Ureter (tissue), 1 donor: ENCODE results near the gene ETFB. TPM values are rescaled to one million over a fixed set of nuclear protein-coding genes. Genes with fewer than 3 reads are reported as not detected.

Experiments used
- DNase-seq: peaks from one replicate; pipeline ENCODE4 v3.0.0-alpha.2; 2020; ENCODE audit warnings: low spot score
- total RNA-seq: library from RNA; stranded (reverse); gene quantifications from one replicate; pipeline ENCODE4 v1.2.4, GENCODE V29; 2023
- donor health status: DM: yes; HTN: yes; CAD: no.

ETFB gene
- total RNA-seq, 1 donor from 2014 or later = 73.4 TPM

DNA sequence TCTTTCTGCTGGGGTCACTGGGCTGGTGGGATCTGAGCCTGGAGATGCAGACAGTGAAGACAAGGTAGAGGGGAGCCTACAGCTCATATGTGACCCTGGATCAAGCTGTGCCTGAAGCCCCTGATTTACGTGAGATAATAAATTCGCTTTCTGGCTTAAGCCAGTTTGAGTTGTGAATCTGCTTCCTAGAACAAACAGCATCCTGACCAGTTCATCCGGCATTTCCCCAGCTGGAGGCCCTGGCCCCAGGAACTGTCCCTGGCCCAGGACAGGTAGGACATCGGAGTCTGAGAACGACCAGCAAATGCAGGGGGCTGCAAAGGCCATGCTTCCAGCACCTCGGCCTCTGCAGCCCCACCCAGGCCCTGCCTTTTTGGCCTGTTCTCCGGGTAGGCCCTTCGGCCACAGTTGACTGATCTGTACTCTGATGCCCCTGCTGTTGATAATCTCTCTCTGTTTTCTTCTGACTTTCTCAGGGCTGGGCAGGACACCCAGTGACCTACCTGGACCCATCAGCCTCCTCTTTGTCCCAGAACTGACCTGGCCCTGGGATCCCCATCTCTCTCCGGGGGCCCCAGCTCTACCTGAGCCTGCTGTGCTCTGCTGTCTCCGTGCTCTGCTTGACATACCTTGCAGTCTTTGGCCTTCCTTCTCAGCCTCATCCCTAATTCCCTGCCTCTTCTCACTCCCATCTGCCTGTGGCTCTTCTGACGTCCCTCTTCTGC, 14.8 kb downstream of the ETFB start:
- no peak for DNase-seq

DNA sequence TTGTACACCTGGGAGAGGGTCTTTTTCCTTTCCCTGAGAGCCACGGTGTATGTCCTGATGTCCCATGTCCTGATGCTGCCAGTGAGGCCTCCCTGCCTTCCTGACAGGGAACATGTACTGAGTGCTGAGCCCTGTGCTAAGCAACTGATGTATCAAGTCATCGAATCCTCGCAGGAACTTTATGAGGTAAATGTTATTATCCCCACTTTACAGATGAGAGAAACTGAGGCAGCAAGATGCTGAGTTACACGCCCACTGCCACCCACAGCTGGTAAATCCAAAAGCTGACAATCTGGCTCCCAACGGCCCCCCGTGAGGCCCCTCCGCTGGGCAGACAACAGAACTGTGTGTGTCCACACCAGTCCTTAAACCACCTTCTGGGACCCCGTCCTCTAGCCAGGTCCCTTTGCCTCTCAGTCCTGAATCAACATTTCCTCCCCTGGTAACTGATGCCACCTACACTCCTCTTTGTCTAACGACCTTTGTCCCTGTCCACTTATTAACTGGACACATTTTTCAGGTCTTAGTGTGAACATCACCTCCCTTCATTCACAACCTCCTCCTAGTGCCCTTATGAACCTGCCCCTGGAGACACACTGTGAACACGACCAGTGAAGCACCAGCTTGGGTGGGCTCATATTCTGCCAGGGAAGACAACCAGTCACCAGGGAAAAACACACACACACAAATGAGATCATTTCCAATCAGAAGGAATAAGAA, 18.8 kb downstream of the ETFB start:
- DNase-seq = no peak

DNA sequence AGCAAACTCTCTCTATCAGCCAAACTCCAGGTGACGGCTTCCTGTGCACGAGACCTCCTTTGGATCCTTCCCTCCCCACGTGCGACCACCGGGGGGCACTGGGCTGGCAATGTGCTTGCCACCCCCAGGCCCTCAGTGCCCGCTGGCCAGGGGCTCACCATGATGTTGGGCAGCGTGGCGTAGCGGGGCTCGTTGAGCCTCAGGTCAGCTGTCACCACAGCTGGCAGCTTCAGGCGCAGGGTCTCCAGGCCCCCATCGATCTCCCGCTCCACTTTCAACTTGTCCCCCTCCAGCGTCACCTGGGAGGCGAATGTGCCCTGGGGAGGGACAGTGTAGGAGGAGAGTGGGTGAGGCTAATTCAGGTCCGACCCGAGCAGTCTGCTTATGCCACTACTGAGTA, 19.4 kb downstream of the ETFB start:
- DNase-seq = no peak

DNA sequence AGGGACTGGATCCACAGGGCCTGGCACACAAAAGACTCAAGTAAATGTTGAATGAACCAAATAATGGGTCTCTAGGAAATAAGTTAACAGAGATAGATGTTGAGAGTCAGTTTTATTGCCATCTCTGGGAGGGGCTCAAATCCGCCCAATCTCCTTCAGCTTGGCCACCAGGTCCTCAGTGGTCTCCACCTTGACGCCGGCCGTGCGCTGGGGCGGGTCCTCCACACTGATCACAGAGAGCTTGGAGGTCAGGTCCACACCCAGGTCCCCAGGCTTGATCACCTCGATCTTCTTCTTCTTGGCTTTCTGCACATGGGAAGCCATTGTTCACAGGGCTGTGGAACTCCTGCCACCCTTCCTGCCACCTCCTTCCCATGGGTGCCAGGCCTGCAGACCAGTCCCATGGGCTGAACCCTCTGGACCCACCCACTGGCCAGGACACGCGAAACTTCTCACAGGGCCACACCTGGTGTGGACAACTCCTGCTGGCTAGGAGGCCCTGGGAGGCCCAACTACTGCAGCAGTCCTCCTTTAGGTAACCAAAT, 21.0 kb downstream of the ETFB start:
- no peak for DNase-seq

DNA sequence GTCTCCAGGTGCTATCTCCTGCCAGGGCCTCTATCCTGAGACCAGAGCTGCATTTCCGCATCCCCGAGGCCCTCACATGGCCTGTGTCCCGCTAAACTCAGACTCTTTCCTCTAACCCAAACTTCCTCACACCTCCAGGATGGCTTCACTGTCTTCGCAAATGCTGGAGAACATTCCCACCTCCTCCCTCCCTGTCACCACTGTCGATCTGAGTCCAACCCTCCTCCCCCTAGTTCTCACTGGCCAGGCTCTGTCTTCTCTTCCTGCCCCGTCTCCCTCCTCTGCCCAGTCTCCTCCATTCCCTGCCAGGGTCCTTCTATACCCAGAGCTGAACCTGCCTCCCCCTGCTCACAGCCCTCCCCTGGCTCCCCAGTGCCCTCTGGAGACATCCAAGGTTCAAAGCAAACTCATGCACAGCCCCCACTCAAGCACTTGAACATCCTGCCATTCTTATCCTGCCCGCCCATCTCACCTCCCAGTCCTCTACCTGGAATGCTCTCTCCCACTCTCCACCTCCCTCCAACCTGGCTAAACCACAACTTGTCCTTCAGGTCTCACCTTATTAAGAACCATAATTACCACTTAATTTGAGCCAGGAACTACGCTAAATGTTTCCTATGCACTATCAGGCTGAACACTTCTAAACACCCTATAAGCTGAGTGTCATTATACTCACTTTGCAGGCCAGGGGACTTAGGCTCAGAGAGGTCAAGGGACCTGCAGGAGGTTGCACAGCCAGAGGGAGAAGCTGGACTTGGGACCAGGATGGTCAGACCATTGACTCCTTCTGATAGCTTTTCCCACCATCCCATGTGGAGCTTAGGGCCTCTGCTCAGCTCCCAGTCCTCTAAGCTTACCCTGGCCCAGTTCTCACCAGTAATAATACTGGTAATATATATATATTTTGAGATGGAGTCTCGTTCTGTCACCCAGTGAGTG, 23.3 kb downstream of the ETFB start:
- no peak for DNase-seq

DNA sequence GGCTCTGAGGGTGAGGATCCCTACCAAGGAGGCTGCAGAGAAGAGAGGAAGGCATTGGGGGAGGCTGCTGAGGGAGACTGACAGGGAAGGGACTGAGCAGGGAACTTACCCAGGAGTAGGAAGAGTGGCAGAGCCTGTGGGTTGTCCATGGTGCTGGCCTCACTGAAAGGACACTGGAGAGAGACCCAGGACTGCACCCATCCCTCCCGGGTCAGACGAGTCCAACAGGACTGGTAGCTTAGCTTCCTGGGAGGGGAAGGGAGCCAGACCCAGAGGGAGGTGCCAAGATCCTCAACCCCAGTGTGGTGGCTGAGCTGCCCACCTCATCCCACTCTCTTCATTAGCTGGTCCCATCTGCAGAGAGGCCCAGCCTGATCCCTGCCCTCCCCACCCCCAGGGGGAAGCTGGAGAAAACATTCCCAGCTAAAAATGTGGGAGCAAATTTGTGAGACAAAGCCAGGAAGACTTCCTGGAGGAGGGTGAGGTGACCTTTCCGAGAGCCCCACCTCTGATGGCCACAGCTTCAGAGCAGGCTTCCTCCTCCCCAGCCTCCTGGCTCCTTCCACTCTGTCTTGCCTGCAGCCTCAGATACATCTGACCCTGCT, 24.1 kb downstream of the ETFB start, which contains the start of gene VSIG10L:
Gene VSIG10L, minus strand, starts transcription at position 164 of the 605 bp plus-strand sequence. Its CDS starts 15 bp downstream, at position 149.
- DNase-seq = no peak

DNA sequence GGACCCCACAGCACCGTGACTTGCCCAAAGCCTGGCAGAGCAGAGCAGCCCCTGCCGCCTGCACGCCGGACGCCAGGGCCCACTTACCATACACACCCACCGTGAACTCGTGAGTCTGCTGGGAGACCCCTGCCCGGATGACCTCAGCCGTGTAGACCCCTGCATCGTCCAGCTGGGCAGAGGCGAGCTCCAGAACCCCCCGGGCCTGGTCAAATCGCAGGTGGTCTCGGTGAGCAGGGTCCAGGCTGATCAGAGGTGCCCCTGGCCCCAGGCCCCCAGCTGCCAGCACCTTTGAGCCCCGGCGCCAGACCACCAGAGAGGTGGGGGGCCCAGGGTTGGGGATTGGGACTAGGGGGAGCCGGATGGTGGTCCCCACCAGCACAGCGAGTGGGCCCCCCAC, 25.1 kb downstream of the ETFB start:
- DNase-seq = no peak

DNA sequence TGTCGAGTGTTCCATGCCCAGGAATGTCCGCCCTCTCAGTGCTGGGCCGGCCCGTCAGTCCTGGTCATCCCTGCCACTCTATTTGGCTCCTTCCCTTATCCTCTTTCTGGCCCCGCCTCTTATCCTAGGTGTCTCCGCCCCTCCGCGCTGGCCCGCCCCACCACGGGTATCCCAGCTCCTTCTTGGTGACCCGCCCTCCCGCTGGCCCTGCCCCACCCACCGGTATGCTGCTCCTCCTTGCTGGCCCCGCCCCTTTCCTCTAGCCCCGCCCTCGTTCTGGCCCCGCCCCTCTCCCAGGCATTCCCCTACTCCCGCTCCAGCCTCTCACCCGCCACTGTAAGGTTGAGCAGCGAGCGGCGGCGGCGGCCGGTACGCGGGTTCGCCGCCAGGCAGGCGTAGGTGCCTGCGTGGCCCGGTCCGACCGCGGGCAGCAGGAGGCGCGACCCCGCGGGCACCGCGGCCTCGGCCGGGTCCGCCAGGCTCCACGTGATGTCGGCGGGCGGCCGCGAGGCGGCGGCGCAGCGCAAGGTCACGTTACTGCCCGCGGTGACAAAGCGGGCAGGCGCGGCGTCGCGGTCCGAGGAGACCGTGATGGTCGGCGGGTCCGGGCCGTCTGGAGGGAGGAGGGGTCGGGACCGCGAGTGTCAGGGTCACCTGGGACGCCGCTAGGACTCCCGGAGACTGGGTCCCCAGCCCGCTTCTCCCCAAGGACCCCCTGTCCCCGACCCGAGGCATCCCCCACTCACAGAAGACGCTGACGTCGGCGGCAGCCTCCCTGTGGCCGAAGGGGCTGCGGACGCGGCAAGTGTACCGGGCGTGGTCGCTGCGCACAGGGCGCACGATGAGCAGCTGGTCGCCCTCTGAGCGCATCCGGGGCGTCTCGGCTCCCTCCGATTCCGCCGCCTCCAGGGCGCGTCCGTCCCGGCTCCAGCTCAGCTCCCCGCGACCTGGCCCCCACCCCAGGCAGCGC, 26.2 kb downstream of the ETFB start:
- peak; percentile 99 for DNase-seq

DNA sequence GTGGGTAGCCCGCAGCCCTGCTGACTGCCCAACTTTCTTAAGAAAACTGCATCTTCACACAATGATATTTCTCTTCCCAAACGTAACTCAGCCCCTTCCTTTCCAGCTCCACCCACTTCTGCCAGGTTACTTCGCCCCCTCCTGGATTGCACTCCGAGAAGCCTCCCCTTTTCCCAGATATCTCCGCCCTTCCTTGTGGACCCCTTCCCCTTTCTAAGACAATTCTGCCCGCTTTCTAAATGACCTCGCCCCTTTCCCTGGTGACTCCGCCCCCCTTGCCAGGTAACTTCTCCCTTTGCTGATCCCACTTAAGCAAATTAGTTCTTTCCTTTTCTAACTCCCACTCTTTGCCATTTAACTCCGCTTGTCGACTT, 26.9 kb downstream of the ETFB start:
- no peak for DNase-seq

DNA sequence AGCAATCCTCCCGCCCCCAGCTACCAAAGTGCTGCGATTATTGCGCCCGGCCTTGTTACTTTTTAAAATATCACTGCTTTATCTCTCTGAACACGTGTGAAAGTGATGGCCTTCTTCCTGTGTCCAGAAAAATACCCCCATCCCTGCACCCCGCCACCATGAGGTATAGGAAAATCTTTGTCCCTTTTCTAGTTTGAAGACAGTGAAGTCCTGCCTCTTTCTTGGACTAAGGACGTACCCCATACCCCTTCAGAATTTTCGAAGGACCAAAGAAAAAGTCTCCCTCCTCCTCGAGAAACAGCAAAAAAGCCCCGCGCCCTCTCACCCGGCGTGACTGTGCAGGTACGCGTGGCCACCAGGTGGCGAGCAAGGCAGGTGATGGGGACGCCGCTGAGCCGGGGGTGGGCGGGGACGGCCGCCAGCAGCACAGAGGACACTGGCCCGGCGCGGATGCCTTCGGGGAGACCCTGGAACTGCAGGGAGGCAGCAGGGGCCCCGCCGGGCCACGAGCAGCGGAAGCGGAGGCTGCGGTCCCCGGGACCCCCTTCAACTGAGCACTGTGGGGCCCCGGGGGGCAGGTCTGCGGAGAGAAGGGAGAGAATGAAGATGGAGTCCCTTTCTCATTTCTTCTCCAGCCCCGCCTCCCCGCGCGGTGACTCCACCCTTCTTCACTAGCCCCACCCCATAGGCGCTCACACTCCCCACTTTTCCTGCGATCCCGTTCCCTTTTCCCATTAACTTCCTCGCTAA, 27.4 kb downstream of the ETFB start:
- DNase-seq = peak; percentile 86

DNA sequence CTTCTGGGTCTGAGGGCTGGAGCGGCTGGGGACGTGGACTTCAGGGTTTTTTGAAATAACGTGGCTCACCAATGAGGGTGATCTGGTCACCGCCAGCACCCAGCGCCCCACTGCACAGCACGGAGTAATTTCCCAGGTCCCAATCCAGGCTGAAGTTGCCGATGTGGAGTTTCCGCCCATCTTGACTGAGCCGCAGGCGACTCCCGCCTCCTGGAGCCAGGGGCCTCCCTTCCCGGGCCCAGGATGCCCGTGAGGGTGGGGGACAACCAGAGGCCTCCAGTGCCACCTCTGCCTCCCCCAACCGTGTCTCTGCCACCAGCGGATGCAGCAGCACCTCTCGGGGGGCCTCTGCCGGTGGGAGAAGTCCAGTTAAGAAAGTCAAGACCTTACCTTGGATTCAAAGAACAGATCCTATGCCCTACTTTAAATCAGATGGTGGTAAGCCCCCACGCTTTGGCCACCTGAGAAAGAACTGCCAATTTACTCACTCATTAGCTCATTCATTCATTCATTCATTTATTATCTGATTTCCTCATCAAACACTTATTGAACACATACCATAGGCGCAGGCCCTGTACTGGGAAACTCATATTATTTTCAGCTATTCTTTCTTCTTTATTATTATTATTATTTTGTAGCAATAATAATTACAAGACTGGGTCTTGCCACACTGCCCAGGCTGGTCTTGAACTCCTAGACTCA, 28.2 kb downstream of the ETFB start:
- no peak for DNase-seq

DNA sequence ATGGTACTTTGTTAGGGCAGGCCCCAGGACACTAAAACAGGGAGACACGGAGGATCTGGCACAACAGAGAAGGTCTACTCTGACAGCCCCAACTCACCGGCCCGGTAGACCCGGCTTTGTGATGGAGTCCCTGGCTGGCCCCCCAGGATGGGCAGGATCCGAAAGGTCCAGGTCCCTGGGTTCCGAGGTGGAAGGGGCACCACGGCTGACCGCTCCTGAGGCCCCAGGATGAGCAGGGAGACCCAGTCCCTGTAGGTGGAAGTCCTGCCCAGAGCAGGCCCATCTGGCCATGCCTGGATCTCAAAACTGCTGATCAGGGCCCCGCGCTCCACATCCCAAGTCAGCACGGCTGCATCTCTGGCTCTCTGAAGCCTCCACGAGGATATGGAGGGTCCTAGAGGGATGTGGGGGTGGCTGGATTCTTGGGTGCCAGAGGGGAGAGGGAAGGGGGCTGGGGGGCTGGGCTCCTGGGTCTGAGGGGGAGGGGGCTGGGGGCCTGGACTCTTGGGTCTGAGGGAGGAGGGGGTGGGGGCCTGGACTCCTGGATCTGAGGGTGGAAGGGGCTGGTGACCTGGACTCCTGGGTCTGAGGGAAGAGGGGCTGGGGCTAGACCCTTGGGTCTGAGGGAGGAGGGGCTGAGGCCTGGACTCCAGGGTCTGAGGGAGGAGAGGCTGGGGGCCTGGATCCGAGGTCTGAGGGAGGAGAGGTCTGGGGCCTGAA, 28.9 kb downstream of the ETFB start:
- DNase-seq = no peak

DNA sequence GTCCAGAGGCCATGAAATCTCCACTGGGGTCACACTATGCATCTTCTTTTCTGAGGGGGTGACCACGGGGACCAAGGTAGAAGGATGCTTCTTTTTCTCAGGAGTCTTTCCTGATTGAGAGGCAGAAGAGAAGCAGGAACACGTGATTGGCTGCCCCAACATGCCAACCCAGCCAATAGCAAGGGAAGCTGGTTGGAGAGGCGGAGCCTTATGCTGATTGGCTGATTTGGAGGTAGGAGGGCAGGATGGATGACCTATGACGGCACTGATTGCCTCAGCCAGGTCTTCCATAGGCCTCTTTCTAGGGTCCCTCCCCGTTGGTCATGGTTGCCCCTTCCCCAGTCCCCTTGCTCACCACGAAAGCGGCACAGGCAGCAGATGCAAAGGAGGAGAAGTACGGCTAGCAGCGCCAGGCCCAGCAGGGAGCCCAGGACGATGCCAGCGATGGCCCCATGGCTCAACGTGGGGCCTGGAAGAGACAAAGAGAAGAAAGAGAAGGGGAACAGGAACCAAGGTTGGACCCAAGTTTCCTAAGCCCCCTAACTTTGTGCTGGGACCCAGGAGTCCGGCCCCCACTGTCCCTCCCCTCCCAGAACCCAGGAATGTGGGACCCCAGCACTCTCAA, 32.2 kb downstream of the ETFB start:
- no peak for DNase-seq

DNA sequence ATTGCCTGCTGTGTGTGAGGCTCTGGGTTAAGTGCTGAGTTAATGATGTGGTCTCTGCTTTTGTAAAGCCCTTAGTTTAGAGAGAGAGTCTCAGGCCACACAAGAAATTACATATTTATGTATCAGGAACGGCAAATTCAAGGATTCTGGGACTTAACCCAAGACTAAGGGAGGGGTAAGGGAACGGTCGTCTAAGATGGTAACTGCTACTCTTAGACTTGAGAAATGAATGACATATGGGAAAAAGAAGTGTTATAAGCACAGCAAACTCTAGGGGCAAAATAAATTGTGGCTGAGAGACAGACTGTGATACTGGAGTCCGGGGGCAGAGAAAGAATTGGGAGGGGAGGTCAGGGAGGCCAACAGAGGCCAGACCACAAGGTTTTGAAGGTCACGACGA, 34.5 kb downstream of the ETFB start:
- DNase-seq = no peak

DNA sequence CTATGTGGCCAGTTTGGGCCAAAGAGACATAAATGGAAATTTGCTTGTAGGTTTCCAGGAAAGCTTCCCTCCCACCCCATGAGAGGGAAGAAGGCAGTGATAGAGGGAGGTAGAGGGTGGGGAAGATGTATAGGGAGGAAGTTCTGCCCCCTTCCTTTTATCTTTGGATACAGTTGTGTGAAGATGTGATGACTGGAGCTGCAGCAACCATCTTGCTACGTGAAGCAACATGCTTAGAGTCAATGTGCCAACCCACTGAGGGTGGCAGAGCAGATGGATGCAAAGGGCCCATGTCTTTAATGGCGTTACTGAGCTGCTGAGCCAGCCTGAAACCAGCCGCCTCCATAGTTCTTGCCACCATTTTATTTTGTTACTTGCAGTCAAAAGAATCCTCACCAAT, 35.0 kb downstream of the ETFB start:
- DNase-seq = no peak

DNA sequence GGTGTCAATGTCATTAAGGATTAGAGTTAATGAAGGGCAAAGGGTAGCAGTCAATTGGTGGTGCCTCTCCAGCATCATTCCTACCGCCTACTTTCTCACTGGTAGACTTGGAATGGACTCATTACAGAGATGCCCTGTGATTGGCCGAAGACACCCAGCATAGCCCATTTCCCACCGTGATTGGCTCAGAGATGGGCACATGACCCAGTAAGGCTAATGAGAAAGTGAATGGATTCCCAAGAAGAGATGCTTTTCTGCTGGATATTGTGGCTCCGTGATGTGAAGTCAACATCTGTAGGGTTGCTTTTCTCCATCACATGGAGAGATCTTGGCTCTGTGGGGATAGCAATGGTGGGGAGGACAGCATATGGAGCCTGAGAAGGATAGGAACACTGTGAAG, 35.8 kb downstream of the ETFB start:
- no peak for DNase-seq

DNA sequence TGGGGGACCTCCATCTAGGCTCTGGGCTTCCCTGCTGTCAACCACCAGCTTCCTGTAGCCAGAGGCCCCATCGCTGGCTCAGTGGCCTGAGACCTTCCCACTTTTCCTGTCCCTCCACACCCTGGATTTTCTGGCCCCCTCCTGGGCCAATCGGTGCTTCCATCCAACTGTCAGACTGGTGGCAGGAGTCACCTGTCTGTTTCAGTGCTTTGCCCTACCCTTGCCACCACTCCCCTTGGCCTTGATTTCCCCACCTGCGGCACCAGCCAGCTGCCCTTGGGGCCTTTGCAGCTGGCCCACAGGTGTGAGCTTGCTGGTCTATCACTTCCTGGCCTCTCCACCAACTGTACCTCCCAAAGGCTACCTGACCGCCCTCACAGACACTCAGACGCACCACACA, 36.8 kb downstream of the ETFB start:
- no peak for DNase-seq
